ENCODE measurements around the gene ZFP36L1.

Gene ZFP36L1

GRCh38 chr14:68759937-68760336, 32.9 kb downstream of the ZFP36L1 start:
- DNase-seq, result no peak

GRCh38 chr14:68759017-68759560, 33.8 kb downstream of the ZFP36L1 start:
- DNase-seq, result no peak

DNA sequence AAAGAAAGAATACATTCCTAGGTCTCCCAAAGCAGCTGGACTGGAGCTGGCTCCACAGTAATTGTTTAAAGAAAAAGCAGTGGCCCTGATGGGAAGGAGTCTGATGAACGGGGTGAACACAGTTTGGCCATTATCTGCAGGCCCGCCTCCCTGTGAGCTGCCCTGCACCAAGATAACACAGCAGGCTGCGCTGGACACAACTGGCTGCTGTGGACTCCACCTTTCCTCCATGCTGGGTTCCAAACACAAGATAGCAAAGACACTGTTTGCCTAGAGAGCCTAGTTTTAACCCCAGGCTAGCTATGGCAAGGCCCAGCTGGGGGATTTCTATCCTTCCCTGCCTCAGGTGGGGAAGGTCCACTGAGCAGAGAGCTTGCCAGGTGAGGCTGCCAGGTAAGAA, 34.6 kb downstream of the ZFP36L1 start:
- no peak for DNase-seq

DNA sequence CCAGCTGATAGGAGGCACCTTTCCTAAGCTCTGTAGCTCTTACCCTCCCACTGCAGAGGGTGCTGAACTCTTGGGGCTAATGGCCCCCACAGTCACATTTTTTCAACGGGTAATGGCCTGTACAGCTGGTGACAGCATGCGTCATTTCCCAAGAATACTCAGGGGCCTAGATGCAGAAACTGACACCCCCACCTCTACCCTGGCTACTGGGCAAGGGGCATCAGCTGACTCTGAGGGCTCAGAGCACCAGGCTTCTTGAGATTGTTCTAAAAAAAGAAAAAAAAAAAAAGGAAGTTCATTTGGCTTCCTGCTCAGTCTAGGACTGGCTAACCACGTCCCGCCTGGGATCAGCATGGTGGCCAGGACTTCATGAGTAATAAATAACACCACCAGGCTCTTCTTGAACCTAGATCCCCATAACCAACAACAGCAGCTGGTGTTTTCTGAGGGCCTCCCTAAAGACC, 35.2 kb downstream of the ZFP36L1 start:
- no peak for DNase-seq

GRCh38 chr14:68756734-68757133, 36.1 kb downstream of the ZFP36L1 start:
- DNase-seq, result no peak

DNA sequence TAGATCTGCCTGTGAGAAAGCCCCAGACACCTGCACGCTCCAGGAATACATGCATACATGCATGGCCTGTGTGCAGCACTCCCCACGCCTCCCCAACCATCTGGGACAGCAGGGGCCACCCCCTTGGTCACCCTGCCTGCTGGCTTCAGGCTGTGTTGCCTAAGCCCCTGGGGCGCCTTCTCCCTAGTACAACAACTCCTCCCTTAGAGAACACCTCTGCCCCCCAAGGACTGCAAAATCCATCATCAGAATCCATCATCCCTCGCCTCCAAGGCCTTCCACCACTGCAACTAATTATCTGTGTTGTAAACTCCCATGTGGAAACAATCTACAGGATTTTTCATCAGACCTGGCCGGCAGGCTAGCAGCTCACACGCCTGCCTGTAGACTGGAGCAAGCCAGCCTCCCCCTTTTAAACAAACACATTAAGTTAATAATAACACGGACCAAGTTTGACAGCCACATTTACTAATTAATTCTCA, 36.8 kb downstream of the ZFP36L1 start:
- DNase-seq, result no peak

DNA sequence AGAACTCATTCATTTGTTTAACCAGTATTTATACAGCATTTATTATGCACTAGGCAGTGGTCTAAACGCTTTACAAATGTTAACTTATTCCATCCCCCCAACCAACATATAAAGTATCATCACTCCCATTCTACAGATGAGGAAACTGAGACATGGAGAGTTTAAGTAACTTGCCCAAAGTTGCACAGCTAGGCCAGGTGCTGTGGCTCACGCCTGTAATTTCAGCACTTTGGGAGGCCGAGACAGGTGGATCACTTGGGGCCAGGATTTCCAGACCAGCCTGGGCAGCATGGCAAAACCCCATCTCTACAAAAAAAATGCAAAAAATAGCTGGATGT, 37.9 kb downstream of the ZFP36L1 start:
- DNase-seq, result no peak

- no peak for DNase-seq
These were observed 39.2 kb downstream of the ZFP36L1 start for GRCh38 chr14:68753690-68754089.

DNA sequence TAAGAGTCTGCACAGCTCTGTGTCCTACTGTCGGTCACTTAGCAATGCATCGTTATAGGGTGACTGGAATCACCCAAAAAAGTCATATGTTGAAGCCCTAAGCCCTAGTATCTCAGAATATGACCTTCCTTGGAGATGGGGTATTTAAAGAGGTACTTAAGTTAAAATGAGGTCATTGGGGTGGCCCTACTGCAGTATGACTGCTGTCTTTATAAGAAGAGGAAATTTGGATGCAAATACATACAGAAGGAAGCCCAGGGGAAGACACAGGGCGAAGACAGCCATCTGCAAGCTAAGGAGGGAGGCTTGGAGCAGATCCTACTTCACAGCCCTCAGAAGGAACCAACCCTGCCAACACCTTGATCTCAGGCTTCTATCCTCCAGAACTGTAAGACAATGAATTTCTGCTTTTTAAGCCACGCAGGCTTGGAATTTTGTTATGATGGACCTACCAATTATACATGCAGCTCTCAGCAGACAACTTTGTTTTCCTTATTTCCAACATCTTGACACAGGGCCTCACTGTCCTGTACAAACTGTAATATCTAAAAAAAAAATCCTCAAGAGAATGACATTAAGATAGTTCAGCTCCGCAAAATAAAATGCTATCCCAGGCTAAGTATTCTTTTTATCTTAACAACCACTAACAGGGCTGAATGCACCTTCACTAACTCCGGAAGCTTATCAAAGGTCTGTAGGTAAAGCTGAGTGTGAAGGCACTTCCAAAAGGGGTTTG, 40.4 kb downstream of the ZFP36L1 start:
- no peak for DNase-seq

DNA sequence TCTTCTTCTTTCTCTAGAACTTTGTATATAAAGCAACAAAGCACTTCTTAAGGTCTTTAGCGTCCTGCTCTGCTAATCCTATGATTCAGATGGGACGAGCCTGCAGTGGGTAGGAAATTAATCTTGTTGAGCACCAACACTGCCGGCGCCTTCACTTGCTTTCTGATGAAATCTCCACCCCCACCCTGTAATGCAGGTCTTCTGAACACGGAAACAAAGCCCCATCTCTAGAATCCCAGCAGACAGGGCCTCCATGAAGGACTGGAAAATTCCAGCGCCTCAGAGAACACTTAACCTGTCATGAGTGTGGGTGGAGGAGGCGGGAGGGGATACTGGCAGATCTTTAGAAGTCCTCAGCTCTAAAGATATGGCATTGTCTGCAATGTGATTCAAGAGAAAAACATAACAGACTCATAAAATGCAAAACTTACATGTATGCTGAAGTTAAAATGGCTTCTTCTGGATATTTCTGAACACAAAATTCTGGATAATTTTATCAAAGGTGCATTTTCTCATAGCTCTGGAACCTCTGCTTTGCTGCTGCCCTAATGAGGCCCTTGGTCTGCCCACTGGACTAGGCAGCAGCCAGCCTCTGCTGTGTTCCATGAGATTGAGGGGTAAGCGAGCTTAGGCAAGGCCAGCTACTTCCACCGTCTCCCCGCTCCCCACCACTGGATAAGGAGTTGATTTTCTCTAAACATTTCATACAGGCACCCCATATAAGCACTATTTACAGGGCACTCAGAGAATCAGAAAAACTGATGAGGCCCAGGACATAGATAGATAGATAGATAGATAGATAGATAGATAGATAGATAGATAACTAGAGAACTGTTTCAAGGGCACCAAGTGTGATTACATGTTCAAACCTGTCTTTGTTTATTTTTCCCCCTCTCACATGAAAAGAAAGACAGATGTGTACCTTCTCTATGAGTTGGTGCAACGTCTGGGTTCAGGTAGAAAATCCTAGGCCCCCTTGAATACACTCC, 43.1 kb downstream of the ZFP36L1 start:
- DNase-seq, result no peak

GRCh38 chr14:68748691-68749090, 44.2 kb downstream of the ZFP36L1 start:
- no peak for DNase-seq

- no peak for DNase-seq
These were observed 44.6 kb downstream of the ZFP36L1 start for GRCh38 chr14:68748260-68748659.

DNA sequence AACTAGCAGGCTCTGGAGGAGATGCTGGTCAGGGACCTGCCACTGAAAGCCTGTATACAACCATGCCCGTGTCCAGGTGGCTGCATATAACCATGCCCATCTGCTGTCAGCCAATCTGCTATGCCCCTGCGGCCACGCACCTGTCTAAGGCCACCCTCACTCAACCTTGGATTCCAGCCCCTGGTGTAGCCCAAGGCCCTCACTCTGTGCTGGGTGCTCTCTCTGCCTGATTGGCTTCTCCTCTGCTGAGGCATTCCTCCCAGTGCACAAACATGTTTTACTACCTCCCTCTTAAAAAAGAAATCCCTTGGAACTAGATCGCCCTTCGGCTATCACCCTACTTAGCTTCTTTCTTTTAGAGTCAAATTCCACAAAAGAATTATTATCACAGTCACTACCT, 45.5 kb downstream of the ZFP36L1 start:
- no peak for DNase-seq

GRCh38 chr14:68744613-68745012, 48.3 kb downstream of the ZFP36L1 start:
- no peak for DNase-seq

DNA sequence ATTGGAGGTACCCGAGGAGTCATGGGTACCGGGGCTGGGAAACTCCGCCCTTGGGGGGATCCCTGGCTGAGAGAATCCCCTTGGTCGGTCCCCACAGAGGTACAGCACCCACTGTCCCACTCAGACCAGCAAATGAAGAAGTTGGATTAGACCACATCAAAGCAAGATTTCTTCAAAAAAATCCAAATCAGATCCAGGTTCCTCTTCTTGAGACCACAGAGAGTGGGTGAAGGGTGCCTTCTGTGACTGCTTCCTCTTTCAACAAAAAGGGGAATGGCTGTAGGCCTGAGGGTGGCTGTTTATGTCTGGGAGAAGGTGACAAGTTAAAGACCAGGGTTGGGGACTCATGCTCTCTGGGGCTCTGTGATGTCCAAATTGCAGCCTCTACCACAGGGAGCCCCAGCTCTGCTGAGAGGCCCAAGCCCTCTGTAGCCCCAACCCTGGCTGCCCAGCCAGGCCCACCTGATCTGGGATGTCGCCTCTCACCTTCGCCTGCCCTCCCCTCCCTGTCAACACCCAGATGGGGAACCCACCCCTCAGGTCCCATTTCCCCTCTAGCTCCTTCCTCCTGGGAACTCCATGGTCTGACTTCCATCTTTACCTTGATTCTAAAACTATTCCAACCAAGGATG, 50.9 kb downstream of the ZFP36L1 start:
- DNase-seq, result no peak

GRCh38 chr14:68741477-68741791, 51.4 kb downstream of the ZFP36L1 start:
- DNase-seq, result no peak

- no peak for DNase-seq
These were observed 51.9 kb downstream of the ZFP36L1 start for GRCh38 chr14:68740788-68741476.

- no peak for DNase-seq
These were observed 53.2 kb downstream of the ZFP36L1 start for GRCh38 chr14:68739701-68740100.

- DNase-seq, result no peak
These were observed 54.3 kb downstream of the ZFP36L1 start for GRCh38 chr14:68738559-68738958.
